Measurements from ENCODE around the gene BCL11B. TPM values are rescaled to one million over a fixed set of nuclear protein-coding genes. Genes with fewer than 3 reads are reported as not detected.
A peak's percentile ranks its signal among the peaks of the same experiment; 100 is the strongest.

Gene BCL11B
- total and polyA plus RNA-seq, 10 of the 15 experiments (the other 5 are each of a cell fraction or from before 2014, with no cell fraction given): 0.38 to 5.5 (median 1.3) TPM

- no peak overlapping the region for H3K27ac ChIP-seq (ENCODE audit: control insufficient read depth, insufficient read depth)
- SMC1A ChIA-PET (ENCODE audit: uncharacterized antibody, unreplicated experiment): interaction anchor here (0.5 to 2.4 kb wide), 3 partner anchors 8 to 11 kb away, joined by 3 to 6 read pairs (median 6); no protein-coding TSS in a partner anchor
- ATAC-seq (no peak), DNase-seq (ENCODE audit: low read depth, low spot score) (no peak), FAIRE-seq (no peak)
- no peak overlapping the region for H3K4me3 ChIP-seq
- TF ChIP-seq TAF1 (IDR thresholded peaks at IDR 0.05; ENCODE audit: borderline replicate concordance, low read depth, low read length) (no peak), PBX3 (IDR thresholded peaks at IDR 0.05; ENCODE audit: insufficient replicate concordance, low read depth, low read length) (peak; percentile 20)
- TF ChIP-seq, protein P1, sequence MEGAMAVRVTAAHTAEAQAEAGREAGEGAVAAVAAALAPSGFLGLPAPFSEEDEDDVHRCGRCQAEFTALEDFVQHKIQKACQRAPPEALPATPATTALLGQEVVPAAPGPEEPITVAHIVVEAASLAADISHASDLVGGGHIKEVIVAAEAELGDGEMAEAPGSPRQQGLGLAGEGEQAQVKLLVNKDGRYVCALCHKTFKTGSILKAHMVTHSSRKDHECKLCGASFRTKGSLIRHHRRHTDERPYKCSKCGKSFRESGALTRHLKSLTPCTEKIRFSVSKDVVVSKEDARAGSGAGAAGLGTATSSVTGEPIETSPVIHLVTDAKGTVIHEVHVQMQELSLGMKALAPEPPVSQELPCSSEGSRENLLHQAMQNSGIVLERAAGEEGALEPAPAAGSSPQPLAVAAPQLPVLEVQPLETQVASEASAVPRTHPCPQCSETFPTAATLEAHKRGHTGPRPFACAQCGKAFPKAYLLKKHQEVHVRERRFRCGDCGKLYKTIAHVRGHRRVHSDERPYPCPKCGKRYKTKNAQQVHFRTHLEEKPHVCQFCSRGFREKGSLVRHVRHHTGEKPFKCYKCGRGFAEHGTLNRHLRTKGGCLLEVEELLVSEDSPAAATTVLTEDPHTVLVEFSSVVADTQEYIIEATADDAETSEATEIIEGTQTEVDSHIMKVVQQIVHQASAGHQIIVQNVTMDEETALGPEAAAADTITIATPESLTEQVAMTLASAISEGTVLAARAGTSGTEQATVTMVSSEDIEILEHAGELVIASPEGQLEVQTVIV (IDR thresholded peaks at IDR 0.05; ENCODE audit: borderline replicate concordance, partially characterized antibody): no peak
- no peaks in the 10 kb centered on the region; the same call in 1 of the 2 replicates for H3K4me1 ChIP-seq (ENCODE audit: control insufficient read depth, insufficient read depth, low read length)
- peaks cover 2% of the 10 kb centered on the region; the same call in 1 of the 3 replicates for H3K9me3 ChIP-seq (replicated peaks; ENCODE audit: control insufficient read depth, insufficient read depth, low read length)
- RAD21 ChIA-PET (ENCODE audit: unreplicated experiment): interaction anchor here (0.9 to 2.5 kb wide), 2 partner anchors 28 to 32 kb away, joined by 3 to 9 read pairs; no protein-coding TSS in a partner anchor
- CTCF ChIA-PET: interaction anchor here (0.6 to 0.8 kb wide), 2 partner anchors 36 to 138 kb away, joined by 3 read pairs; no protein-coding TSS in a partner anchor
- no peak overlapping the region for H3K9ac ChIP-seq (ENCODE audit: control insufficient read depth, insufficient read depth, low read length)
- no peaks in the 10 kb centered on the region for H4K20me1 ChIP-seq (ENCODE audit: control insufficient read depth, insufficient read depth)
- H3K4me2 ChIP-seq (ENCODE audit: control insufficient read depth, insufficient read depth): no peak overlapping the region
- 14% methylated on average over 17 of the region's 17 CpGs for WGBS (ENCODE audit: insufficient coverage, insufficient replicate concordance, low lambda C conversion rate, missing lambda C conversion rate)
- H3K36me3 ChIP-seq (ENCODE audit: control insufficient read depth in 2 of 2, insufficient read depth in 2 of 2, low read length in 1 of 2): no peaks in the 10 kb centered on the region
- H3K79me2 ChIP-seq (ENCODE audit: control insufficient read depth, insufficient read depth, low read length): no peaks in the 10 kb centered on the region
- H3K27me3 ChIP-seq (replicated peaks in 1 of 2; ENCODE audit: control insufficient read depth in 2 of 2, insufficient read depth in 2 of 2, low read length in 1 of 2): no peaks in the 10 kb centered on the region
- no TSS peak for BruUV-seq (replicated peaks)
- POLR2A ChIA-PET: interaction anchor here (0.7 kb wide), 1 partner anchor 8 kb away, joined by 4 read pairs; no protein-coding TSS in a partner anchor
- in situ Hi-C loops (cut with MboI) (no loop called here), intact Hi-C loops (cut with micrococcal nuclease; ENCODE audit: unreplicated experiment) (no loop called here)
- no peak overlapping the region for H2AFZ ChIP-seq (ENCODE audit: control insufficient read depth, low read depth, low read length)
Observed at GRCh38 chr14:99233222-99234035, 38.6 kb downstream of the BCL11B start.
